ENCODE measurements around the gene XXYLT1. TPM values are rescaled to one million over a fixed set of nuclear protein-coding genes. Genes with fewer than 3 reads are reported as not detected.

The XXYLT1 gene
- total and polyA plus RNA-seq, 10 of the 15 experiments (the other 5 are each of a cell fraction or from before 2014, with no cell fraction given) = 1.2 to 14.2 (median 9.3) TPM

- TF ChIP-seq PBX3 (IDR thresholded peaks at IDR 0.05; ENCODE audit: insufficient replicate concordance, low read depth, low read length) (no peak), ZNF207 (IDR thresholded peaks at IDR 0.05; ENCODE audit: borderline replicate concordance) (no peak), GATAD2B (conservative IDR thresholded peaks at IDR 0.05; ENCODE audit: low read depth) (peak; percentile 78; the same call in 1 of the 2 replicates), SMC3 (IDR thresholded peaks at IDR 0.05; ENCODE audit: borderline replicate concordance, low read length) (peak; percentile 32; the same call in 1 of the 2 replicates), E2F4 (IDR thresholded peaks at IDR 0.05; ENCODE audit: low read depth, low read length) (no peak), IRF5 (IDR thresholded peaks at IDR 0.05; ENCODE audit: borderline replicate concordance) (no peak), PAX8 (IDR thresholded peaks at IDR 0.05) (no peak), BMI1 (IDR thresholded peaks at IDR 0.05; ENCODE audit: borderline replicate concordance) (no peak), JUNB (IDR thresholded peaks at IDR 0.05) (no peak), NKRF (conservative IDR thresholded peaks at IDR 0.05) (peak; percentile 95; the same call in 1 of the 2 replicates), BCL3 (IDR thresholded peaks at IDR 0.05; ENCODE audit: borderline replicate concordance, insufficient read depth, low read depth, low read length, poor library complexity, severe bottlenecking) (no peak), MXI1 (IDR thresholded peaks at IDR 0.05; ENCODE audit: low read depth, low read length) (no peak), MTA3 (IDR thresholded peaks at IDR 0.05; ENCODE audit: borderline replicate concordance, low read length) (no peak), ZZZ3 (IDR thresholded peaks at IDR 0.05; ENCODE audit: control insufficient read depth, insufficient read length, low read depth) (no peak), BCLAF1 (IDR thresholded peaks at IDR 0.05) (no peak), WRNIP1 (IDR thresholded peaks at IDR 0.05; ENCODE audit: borderline replicate concordance, low read depth, low read length) (no peak), CEBPB (IDR thresholded peaks at IDR 0.05; ENCODE audit: borderline replicate concordance in 1 of 2, low read depth in 2 of 2, low read length in 2 of 2) (no peak)
These were observed at the start of gene XXYLT1 (continued) for GRCh38 chr3:195270817-195271409.
